GM18526 (cell line): ENCODE data around the gene NR1D2.

Source experiments
- POLR2A ChIP-seq: IDR thresholded peaks from 3 replicates; pipeline ENCODE4 v1.6.1; 2011; ENCODE audit not compliant: insufficient read length; ENCODE audit errors: extremely low read depth

The NR1D2 gene

DNA sequence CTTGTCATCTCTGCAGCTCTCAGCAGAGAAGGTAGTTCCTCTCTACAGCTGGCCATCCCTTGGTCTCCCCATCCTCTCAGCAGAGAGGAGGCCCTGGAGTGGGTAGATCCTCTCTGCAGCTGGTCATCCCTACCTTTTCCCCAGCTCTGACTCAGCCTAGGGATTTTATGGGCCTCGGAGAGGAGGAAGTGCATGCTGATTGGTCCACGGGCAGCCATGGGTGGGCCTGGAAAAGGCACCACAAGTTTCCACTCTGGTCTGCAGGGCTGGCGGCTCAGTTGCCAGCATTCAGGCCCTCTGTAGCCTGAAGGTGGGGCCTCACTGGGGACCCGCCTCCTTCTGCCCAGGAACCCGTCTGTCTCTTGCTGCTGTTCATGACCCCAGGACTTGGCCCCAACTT lies 36.9 kb downstream of the NR1D2 start:
- no peak for TF ChIP-seq POLR2A

DNA sequence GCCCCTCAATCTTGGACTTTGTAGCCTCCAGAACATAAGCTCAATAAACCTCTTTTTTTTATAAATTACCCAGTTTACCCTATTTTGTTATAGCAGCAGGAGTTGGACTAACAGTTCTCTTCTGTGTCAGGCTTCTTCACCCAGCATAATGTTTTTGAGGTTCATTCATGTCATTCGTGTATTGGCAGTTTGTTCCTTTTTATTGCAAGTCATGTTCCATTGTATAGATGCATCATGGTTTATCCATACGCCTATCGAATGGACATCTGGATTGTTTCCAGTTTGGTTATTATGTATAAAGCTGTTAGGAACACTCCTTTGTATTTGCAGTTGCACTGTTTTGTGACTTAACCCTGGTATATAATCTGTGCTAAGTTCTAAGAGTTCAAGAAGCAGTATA lies 39.8 kb downstream of the NR1D2 start:
- no peak for TF ChIP-seq POLR2A

DNA sequence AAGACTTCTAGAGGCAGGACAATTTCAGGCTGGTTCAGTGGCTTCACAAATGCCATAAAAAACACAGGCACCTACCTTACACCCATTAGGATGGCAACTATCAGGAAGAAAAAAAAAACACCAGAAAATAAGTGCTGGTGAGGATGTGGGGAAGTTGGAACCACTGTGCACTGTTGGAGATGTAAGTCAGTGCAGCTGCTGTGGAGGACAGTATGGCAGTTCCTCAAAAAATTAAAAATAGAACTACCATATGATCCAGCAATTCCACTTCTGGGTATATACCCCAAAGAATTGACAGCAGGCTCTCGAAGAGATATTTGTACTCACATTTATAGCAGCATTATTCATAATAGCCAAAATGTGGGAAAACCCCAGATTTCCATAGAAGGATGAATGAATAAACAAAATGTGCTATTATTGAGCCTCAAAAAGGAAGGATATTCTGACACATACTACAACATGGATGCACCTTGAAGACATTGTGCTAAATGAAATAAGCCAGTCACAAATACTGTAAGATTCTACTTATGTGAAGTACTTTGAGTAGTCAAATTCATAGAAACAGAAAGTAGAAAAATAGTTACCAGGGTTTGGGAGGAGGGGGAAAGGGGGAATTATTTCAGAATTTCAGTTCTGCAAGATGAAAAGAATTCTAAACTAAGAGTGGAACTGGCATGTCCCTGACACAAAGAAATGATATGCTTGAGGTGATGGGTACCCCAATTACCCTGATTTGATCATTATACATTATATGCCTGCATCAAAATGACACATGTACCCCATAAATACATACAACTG lies 40.9 kb downstream of the NR1D2 start:
- no peak for TF ChIP-seq POLR2A

DNA sequence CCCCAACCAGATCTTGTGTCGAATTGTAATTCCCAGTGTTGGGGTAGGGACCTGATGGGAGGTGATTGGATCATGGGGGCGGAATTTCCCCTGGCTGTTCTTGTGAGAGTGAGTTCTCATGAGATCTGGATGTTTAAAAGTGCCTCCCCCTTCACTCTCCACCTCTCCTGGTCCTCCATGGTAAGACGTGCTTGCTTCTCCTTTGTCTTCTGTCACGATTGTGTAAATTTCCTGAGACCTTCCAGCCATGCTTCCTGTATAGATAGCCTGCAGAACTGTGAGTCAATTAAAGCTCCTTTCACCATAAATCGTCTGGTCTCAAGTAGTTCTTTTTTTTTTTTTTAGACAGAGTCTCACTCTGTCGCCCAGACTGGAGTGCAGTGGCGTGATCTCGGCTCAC lies 42.3 kb downstream of the NR1D2 start:
- no peak for TF ChIP-seq POLR2A

DNA sequence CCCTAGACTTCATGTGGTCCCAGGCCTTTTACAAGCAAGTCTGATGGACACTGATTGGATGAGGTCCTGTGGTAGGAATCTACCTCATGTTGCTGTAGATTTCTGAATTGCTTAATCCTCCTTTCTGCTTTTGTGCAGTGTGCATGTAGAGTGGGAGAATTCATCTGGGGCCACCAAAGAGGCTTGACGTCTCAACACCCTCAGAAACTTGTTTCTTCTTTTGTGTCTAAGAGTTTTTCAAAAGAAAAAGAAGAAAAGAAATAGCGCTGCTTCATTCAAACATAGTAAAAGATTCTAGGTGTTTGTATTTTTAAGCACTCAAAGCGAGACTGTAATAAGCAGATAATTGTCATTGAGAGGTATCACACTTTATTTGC lies 46.2 kb downstream of the NR1D2 start:
- TF ChIP-seq POLR2A = no peak

DNA sequence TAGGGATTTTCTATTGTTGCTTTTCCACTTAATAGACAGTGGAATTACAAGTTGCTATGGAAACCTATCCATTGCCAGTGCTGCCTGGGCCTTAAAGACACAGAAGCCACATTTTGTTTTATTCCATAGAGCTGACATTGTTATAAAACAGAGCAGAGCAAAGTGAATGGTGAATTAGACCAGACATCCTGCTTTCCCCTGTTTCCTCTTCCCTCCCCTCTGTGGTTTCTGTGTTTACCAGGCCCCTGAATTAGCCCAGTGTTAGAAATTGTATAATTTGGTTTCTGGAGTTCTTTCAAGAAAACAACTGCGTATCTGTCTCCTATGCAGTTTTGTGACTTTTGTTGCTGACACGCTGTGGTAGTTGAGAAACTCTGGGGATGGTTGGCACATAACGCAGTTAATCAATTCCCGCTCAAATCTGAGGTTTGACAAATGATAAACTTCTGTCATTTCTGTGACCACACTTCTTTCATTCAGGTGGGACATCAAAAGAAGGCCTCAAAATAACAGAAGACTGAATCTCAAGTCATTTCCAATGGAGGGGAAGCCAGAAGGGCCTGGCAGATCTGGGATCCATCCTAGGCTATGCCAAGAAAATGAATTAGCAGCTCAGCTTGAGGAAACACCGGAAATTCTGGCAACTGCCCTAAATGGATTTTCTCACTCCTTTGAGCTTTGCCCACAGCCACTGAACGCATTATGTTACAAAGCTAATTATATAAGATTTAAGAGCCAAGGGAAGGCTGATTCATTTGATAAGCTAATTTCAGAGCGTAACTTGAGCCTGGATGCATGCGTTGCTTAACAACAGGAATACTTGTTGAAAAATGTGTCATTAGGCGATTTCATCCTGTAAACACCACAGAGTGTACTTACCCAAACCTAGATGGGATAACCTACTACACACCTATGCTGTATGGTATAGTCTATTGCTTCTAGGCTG lies 46.9 kb downstream of the NR1D2 start:
- no peak for TF ChIP-seq POLR2A

DNA sequence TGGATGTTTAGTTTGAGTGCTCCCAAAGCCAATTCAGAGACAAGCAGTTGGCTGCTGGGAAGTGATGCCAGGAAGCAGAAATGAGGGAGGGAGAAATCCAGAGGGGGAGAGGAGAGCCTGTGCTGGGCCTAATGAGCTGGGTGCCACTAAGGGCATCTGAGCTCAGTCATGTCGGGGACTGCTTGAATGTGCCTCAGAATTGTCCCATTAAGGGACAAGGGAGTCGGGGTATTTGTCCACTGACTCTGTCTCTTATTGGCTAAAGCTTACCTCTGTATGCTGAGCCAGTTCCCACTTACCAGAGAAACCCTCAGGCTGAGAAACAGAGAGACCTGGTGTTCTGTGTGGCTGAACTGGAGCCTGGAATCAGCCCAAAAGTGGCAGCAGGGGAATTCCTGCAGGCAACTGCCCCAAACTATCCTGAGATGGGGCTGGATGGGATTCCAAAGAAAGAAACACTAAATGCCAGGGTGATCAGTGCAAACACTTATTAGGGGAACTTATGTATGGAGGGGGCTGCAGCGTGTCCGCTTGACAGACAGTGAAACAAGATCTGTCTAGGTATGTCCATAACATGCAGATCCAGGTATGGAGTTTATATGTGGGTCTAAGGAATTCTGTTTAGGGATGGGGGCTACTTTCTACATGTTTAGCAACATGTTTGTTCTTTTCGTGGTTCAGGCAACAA lies 48.6 kb downstream of the NR1D2 start:
- no peak for TF ChIP-seq POLR2A

DNA sequence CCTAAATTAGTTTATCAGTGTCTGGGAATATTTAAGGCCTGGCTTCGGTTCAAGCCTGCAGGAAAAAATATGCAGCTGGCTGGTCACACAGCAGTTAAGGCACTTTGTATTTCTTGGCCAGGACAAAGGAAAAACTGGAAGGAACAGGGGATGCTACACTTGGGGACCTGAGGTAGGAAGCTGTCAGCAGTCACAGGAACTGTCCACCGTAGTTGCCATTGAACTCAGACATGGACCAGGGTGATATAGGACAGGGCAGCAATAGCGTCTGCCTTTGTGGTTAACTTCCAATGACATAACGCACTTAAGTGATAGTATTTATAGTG lies 49.1 kb downstream of the NR1D2 start:
- TF ChIP-seq POLR2A = no peak

DNA sequence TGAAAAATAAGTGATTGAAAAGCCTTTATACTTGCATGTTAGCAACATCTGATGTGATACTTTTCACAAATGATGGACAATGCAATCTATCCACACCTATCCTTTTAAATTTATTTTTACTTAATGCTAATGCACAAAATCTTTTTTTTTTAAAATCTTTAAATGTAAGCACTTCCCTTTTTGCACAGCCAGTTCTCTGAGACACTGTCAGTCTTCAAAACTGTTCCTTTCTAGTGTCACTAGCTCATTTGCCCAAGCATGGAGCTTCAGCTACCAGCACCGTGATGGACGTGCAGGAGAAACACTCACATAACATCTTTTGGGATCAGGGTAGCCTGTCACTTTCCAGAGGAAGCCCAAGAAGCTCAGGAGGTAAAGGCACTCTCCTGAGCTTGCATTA lies 50.1 kb downstream of the NR1D2 start:
- TF ChIP-seq POLR2A = no peak

DNA sequence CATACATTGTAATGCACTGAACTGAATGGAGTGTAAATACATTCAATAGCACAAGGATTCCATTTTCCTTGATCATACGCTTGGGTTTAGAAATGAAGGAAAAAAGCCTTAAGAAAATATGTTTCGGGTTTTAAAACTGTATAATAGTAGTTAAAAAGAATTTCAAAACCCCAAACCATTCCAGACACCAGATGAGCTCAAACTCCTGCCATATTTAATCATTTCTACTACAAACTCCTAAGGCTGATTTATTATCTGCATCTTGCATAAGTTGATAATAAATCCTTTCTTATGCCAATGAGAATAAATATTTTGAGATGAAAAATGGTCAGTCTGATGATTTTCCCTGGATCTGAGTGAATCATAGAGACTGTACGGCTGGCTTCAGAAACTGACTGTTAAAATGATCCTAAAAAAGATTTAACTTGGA lies 51.0 kb downstream of the NR1D2 start:
- no peak for TF ChIP-seq POLR2A

DNA sequence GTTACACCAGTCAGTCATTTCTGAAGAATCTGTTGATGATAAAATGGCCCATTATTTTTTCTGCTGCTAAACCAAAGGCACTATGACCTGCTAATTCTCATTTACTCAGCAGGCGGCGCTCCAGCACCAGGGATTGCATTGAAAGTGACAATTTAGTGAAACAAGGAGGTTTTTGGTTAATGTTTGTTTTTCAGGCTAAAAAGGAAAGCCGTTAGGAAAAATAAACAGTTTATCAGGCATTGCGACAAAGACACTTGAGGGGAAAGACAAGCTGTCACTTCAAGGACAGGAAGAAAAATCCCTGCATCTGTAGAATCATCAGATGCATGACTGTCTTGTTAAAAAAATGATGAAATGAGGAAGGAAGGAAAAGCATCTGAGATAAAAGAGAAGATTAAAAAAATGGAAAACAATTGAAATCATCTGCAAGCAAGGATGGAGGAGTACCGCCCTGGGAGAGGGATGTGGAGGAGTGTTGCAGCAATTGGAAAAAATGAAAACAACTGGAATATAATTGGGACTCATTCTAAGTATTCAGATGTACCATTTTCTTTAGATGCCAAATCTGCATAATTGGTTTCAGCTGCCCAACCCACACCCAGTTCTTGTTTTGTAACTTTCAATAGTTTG lies 54.0 kb downstream of the NR1D2 start:
- TF ChIP-seq POLR2A = no peak

DNA sequence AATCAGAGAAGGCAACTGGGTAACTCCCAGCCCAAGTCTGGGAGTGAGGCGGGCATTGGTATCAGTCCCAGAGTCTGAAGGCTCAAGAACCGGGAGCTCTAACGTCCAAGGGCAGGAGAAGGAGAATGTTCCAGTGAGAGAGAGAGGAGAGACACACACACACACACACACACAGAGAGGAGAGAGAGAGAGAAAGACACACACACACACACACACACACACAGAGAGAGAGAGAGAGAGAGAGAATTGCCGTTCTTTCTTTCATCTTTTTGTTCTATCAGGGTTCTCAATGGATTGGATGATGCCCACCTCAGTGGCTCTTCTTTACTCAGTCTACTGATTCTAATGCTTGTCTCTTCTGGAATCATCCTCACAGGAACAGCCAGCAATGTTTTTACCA lies 57.0 kb downstream of the NR1D2 start:
- no peak for TF ChIP-seq POLR2A

DNA sequence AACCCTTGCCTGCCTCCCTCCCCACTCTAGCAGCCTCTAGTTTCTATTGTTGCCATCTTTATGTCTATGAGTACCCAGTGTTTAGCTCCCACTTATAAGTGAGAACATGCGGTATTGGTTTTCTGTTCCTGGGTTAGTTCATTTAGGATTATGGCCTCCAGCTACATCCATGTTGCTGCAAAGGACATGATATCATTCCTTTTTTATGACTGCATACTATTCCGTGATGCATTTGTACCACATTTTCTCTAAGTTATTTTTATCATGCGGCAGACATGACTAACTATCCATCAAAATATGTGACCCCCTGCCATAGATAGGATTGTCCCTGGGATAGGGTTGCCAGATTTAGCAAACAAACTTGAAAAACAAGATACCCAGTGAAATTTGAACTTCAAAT lies 58.4 kb downstream of the NR1D2 start:
- TF ChIP-seq POLR2A = no peak

DNA sequence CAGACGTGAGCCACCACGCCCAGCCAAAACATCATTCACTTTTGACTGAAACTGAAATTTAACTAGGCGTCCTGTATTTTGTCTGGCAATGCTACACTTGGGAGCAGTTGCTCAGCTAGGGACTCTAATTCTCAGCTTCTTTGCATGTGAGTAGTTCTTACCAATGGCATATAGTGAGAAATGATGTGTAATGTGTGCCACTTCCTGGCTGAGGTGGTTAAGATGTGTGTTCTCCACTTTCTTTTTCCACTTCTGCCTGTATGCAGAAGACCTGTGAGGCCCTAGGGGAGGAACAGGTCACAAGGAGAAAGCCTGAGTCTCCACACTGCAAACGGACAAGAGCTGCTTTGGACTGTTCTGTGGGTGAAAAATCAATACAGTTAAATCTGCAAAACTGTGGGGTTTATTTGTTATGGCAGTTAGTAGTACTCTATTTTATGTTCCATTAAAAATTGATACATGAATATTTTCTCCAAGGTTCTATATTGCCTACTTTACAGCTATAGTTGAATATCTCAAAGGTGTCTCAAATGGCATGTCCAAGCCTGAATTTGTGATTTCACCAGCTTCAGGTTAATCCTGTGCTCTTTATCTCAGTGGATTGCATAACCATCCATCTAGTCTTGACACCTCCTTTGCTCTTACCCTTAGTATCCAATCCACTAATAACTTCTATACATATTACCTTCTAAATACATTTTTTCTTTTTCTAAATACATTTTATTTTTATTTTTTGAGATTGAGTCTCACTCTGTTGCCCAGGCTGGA lies 59.3 kb downstream of the NR1D2 start:
- no peak for TF ChIP-seq POLR2A

DNA sequence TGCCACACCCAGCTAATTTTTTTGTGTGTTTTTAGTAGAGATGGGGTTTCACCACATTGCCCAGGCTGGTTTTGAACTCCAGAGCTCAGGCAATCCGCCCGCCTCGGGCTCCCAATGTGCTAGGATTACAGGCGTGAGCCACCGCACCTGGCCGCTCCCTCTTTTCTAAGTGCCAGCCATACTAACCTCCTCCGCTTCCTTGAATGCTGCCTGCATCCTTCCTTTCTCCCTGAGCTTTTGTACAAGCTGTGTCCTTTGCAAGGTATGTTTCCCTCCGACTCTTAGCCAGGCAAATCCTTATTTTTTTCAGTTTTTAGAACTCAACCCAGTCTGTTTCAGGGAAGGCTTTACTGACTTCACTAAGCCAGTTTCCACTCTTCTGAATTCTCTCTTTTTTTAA lies 60.6 kb downstream of the NR1D2 start:
- no peak for TF ChIP-seq POLR2A

DNA sequence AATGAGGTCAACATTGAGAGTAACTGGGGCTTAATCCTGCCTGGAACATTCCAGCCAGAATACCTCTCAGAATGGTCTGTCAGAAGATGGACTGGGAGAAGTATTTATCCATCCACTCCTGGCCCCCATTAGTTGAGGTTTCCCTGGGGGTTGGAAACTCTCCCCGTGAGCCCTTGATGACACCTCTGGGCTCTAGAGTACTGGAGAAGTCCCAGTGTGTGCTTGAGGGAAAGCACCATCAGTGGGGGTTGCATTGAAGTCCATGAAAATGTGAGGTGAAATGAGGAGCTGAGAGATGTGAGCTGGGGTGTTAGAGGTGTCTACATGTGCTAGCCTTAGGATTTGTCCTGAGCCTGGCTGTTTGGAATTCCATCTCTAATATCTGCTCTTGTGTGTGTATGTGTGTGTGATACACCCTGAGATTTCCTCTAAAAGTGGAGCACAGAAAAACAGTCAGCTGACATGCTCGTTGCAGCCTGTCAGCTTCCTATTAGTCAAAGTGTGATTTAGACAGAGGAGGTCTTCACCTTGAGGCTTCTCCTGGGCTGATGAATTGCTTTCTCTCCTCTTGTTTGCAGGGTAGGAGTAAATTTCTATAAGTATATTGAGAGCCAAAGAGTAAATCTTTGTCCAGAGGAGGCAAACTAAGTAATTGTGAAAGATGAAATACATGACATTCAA lies 67.6 kb downstream of the NR1D2 start:
- no peak for TF ChIP-seq POLR2A
